Neutrophil (primary cell): Measurements from ENCODE around the gene MBTPS1.

Source experiments
- H3K27ac ChIP-seq: fragments of 200-600 bp; sonication (generic); 2 replicates; pipeline ENCODE4 v1.5.1; 2016; ENCODE audit warnings: mild to moderate bottlenecking, moderate library complexity
- H3K27me3 ChIP-seq: fragments of 200-600 bp; sonication (generic); 2 replicates; pipeline ENCODE4 v1.6.0; 2016; ENCODE audit warnings: mild to moderate bottlenecking
- H3K36me3 ChIP-seq: fragments of 200-600 bp; sonication (generic); 2 replicates; pipeline ENCODE4 v1.5.1; 2017
- H3K4me1 ChIP-seq, 2 experiments: fragments of 200-600 bp in 1 of 2; sonication (generic) in 1 of 2; 1 replicate in 1 of 2; 2 replicates in 1 of 2; pipeline versions ENCODE4 v1.5.1 to v1.6.1; 2013 to 2016; ENCODE audit warnings: low read depth in 1 of 2, low read length in 1 of 2, mild to moderate bottlenecking in 1 of 2, moderate library complexity in 1 of 2; ENCODE audit not compliant: control insufficient read depth in 1 of 2, insufficient read depth in 1 of 2
- H3K4me3 ChIP-seq, 2 experiments: fragments of 200-600 bp in 1 of 2; sonication (generic) in 1 of 2; 1 replicate in 1 of 2; 2 replicates in 1 of 2; pipeline ENCODE4 v1.5.1; 2013 to 2016; ENCODE audit warnings: low read depth in 1 of 2, low read length in 1 of 2, mild to moderate bottlenecking in 1 of 2, moderate library complexity in 1 of 2
- H3K9me3 ChIP-seq: fragments of 200-600 bp; sonication (generic); 2 replicates; pipeline ENCODE4 v1.5.1; 2016
- CTCF ChIP-seq: fragments of 200-600 bp; sonication (generic); IDR thresholded peaks from 2 replicates; pipeline ENCODE4 v1.5.1; 2016; ENCODE audit warnings: antibody characterized with exemption

Gene MBTPS1

GRCh38 chr16:84136331-84137125, 19.8 kb upstream of the MBTPS1 start:
- no peak for TF ChIP-seq CTCF
- Histone ChIP-seq H3K9me3 (no peaks in the 10 kb centered on the region), H3K4me3 (no peak overlapping the region), H3K27ac (no peak overlapping the region), H3K4me1 (no peaks in the 10 kb centered on the region), H3K27me3 (no peaks in the 10 kb centered on the region), H3K36me3 (no peaks in the 10 kb centered on the region)

GRCh38 chr16:84132527-84133285, 16.0 kb upstream of the MBTPS1 start:
- no peak for TF ChIP-seq CTCF
- no peak overlapping the region for H3K4me3 ChIP-seq
- H3K27ac ChIP-seq = no peak overlapping the region
- H3K9me3 ChIP-seq = no peaks in the 10 kb centered on the region
- H3K27me3 ChIP-seq = no peaks in the 10 kb centered on the region
- H3K4me1 ChIP-seq = no peaks in the 10 kb centered on the region
- H3K36me3 ChIP-seq = peaks cover 22% of the 10 kb centered on the region

GRCh38 chr16:84131117-84131516, 14.4 kb upstream of the MBTPS1 start:
- TF ChIP-seq CTCF = no peak
- Histone ChIP-seq H3K27ac (no peak overlapping the region), H3K4me3 (no peak overlapping the region), H3K27me3 (no peaks in the 10 kb centered on the region), H3K36me3 (peaks cover 27% of the 10 kb centered on the region), H3K4me1 (no peaks in the 10 kb centered on the region), H3K9me3 (no peaks in the 10 kb centered on the region)

- no peak for TF ChIP-seq CTCF
- Histone ChIP-seq H3K36me3 (peaks cover 39% of the 10 kb centered on the region), H3K4me3 (no peak overlapping the region)
Observed at GRCh38 chr16:84124257-84125073, 7.7 kb upstream of the MBTPS1 start.

GRCh38 chr16:84121007-84121406, 4.3 kb upstream of the MBTPS1 start:
- H3K27ac ChIP-seq = no peak overlapping the region
- no peaks in the 10 kb centered on the region for H3K27me3 ChIP-seq

More at GRCh38 chr16:84124257-84125073, 7.7 kb upstream of the MBTPS1 start:
- Histone ChIP-seq H3K9me3 (no peaks in the 10 kb centered on the region), H3K27ac (no peak overlapping the region), H3K4me1 (no peaks in the 10 kb centered on the region), H3K27me3 (no peaks in the 10 kb centered on the region)

More at GRCh38 chr16:84121007-84121406, 4.3 kb upstream of the MBTPS1 start:
- Histone ChIP-seq H3K36me3 (peaks cover 23% of the 10 kb centered on the region), H3K4me3 (no peak overlapping the region), H3K4me1 (peaks cover 11% of the 10 kb centered on the region in 2 experiments), H3K9me3 (no peaks in the 10 kb centered on the region)
- no peak for TF ChIP-seq CTCF
